ENCODE data around the gene ETV1. TPM values are rescaled to one million over a fixed set of nuclear protein-coding genes. Genes with fewer than 3 reads are reported as not detected.

Gene ETV1
- total and polyA plus RNA-seq, 2 of the 4 experiments (the other 2 are of a cell fraction), result 8.6 to 21.1 TPM

- TF ChIP-seq, protein P1, sequence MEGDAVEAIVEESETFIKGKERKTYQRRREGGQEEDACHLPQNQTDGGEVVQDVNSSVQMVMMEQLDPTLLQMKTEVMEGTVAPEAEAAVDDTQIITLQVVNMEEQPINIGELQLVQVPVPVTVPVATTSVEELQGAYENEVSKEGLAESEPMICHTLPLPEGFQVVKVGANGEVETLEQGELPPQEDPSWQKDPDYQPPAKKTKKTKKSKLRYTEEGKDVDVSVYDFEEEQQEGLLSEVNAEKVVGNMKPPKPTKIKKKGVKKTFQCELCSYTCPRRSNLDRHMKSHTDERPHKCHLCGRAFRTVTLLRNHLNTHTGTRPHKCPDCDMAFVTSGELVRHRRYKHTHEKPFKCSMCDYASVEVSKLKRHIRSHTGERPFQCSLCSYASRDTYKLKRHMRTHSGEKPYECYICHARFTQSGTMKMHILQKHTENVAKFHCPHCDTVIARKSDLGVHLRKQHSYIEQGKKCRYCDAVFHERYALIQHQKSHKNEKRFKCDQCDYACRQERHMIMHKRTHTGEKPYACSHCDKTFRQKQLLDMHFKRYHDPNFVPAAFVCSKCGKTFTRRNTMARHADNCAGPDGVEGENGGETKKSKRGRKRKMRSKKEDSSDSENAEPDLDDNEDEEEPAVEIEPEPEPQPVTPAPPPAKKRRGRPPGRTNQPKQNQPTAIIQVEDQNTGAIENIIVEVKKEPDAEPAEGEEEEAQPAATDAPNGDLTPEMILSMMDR (conservative IDR thresholded peaks at IDR 0.05; ENCODE audit: low read depth, low read length), result no peak
- TF ChIP-seq FOS (IDR thresholded peaks at IDR 0.05; ENCODE audit: low read depth, low read length), result no peak
- no peak for TF ChIP-seq RCOR1 (IDR thresholded peaks at IDR 0.05; ENCODE audit: insufficient replicate concordance, low read length)
- no peak for TF ChIP-seq CHD1 (IDR thresholded peaks at IDR 0.05; ENCODE audit: low read depth, low read length)
- no peak for TF ChIP-seq MXI1 (IDR thresholded peaks at IDR 0.05; ENCODE audit: borderline replicate concordance, low read depth, low read length)
These were observed 34.9 kb upstream of the ETV1 start (continued) for GRCh38 chr7:14024406-14024805.

DNA sequence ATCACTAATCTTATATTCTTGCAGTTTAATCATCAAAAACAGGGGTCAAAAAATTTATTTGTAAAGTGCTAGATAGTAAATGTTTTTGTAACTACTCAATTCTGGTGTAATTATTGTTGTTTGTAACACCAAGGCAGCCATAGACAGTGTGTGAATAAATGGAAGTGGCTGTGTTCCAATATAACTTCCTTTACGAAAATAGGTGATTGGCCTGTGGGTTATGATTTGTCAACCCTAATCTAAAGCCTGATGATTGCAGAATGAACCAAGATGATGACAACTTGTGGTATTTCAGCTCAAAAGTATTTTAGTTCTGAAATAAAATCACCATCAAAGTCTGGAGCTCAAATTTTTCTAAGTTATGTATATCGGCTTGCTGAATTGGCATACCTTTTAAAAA lies 34.4 kb upstream of the ETV1 start:
- Histone ChIP-seq H3K27ac (ENCODE audit: insufficient read depth, low read length) (no peak overlapping the region), H4K91ac (ENCODE audit: insufficient read depth, low read depth, low read length) (no peak overlapping the region), H3K9me3 (ENCODE audit: control insufficient read depth, insufficient read depth, low read length) (no peaks in the 10 kb centered on the region), H3K4me2 (ENCODE audit: low read depth, low read length) (no peak overlapping the region), H4K8ac (ENCODE audit: low read depth in 2 of 2, low read length in 2 of 2) (no peak overlapping the region), H3K23ac (ENCODE audit: low read depth, low read length) (no peak overlapping the region), H3K79me1 (ENCODE audit: low read depth in 1 of 2, low read length in 2 of 2) (no peaks in the 10 kb centered on the region), H3K9me1 (ENCODE audit: insufficient read depth, low read length) (0 out of 2 replicates have a peak, but pooled peaks cover 2% of the 10 kb centered on the region), H3K18ac (ENCODE audit: low read depth, low read length) (no peak overlapping the region), H3K9ac (ENCODE audit: low read depth, low read length) (no peak overlapping the region), H2AK9ac (replicated peaks; ENCODE audit: low read depth, low read length, poor library complexity) (no peak overlapping the region), H2BK20ac (ENCODE audit: low read depth, low read length) (no peak overlapping the region), H4K5ac (ENCODE audit: low read depth, low read length) (no peak overlapping the region), H3K14ac (replicated peaks; ENCODE audit: low read depth, low read length) (no peak overlapping the region), H4K20me1 (ENCODE audit: insufficient read depth, low read length) (no peaks in the 10 kb centered on the region), H3K56ac (ENCODE audit: extremely low read depth, insufficient read depth, low read length) (no peak overlapping the region), H3K4me3 (ENCODE audit: insufficient read depth, low read depth, low read length) (no peak overlapping the region), H3K4ac (ENCODE audit: low read depth, low read length) (no peak overlapping the region), H2BK120ac (ENCODE audit: low read depth, low read length) (no peak overlapping the region), H2AK5ac (ENCODE audit: low read depth, low read length) (no peak overlapping the region), H2AFZ (replicated peaks; ENCODE audit: low read length, poor library complexity) (no peak overlapping the region), H3K4me1 (ENCODE audit: control insufficient read depth, insufficient read depth, low read length) (peaks cover 5% of the 10 kb centered on the region), H3K36me3 (ENCODE audit: control insufficient read depth, insufficient read depth, low read length) (no peaks in the 10 kb centered on the region), H2BK5ac (ENCODE audit: low read depth, low read length, poor library complexity, severe bottlenecking) (no peak overlapping the region), H2BK15ac (ENCODE audit: low read depth, low read length) (no peak overlapping the region; the same call in 2 of the 3 replicates), H3K27me3 (ENCODE audit: control insufficient read depth, insufficient read depth, low read length) (no peaks in the 10 kb centered on the region)
- intact Hi-C loops (cut with micrococcal nuclease), result no loop called here
- in situ Hi-C loops (cut with MboI; ENCODE audit: low sequenced_read_pairs), result loop anchor here (25.0 kb wide), 1 partner anchor 487 kb away; no protein-coding TSS in a partner anchor
- no CpG with 5 or more reads among the region's 2 CpGs for WGBS, 2 experiments (ENCODE audit: extremely low coverage in 2 of 2, insufficient read length in 1 of 2)
- no peak for DNase-seq
- dilution Hi-C loops (cut with HindIII; ENCODE audit: low sequenced_read_pairs, unreplicated experiment), result no loop called here
- ChIA-PET CTCF (interaction anchor here (0.6 kb wide), 1 partner anchor 32 kb away, joined by 5 read pairs; no protein-coding TSS in a partner anchor), POLR2A (ENCODE audit: unreplicated experiment) (no interaction called here)
- no peak for TF ChIP-seq CEBPB (IDR thresholded peaks at IDR 0.05; ENCODE audit: low read depth, low read length)
- no peak for TF ChIP-seq RCOR1 (IDR thresholded peaks at IDR 0.05; ENCODE audit: insufficient replicate concordance, low read length)
- TF ChIP-seq MXI1 (IDR thresholded peaks at IDR 0.05; ENCODE audit: borderline replicate concordance, low read depth, low read length), result no peak
- TF ChIP-seq MAFK (IDR thresholded peaks at IDR 0.05; ENCODE audit: low read depth, low read length), result no peak
- no peak for TF ChIP-seq CHD1 (IDR thresholded peaks at IDR 0.05; ENCODE audit: low read depth, low read length)
- no peak for TF ChIP-seq BHLHE40 (IDR thresholded peaks at IDR 0.05; ENCODE audit: low read depth, low read length)
- TF ChIP-seq RAD21 (IDR thresholded peaks at IDR 0.05; ENCODE audit: low read length), result no peak
- TF ChIP-seq, protein P1 (conservative IDR thresholded peaks at IDR 0.05; ENCODE audit: low read depth, low read length), result no peak
- no peak for TF ChIP-seq RFX5 (IDR thresholded peaks at IDR 0.05; ENCODE audit: low read depth, low read length)
- no TSS peak for BruUV-seq (replicated peaks)
- ATAC-seq (ENCODE audit: low read depth), result no peak
